IMR-90 (cell line): ENCODE results near the gene NCKIPSD. TPM values are rescaled to one million over a fixed set of nuclear protein-coding genes. Genes with fewer than 3 reads are reported as not detected.
A peak's percentile ranks its signal among the peaks of the same experiment; 100 is the strongest.

Experiments
- ATAC-seq: fragments of 200-7000 bp; cut with Tn5 transposase; 2 replicates; pipeline ENCODE4 v1.9.1; 2020; ENCODE audit warnings: low read depth, mild to moderate bottlenecking, moderate library complexity
- BruUV-seq: library from RNA; stranded (reverse); fragments of 400-500 nt; replicated peaks from 2 replicates; lab custom pipeline; 2021; lab: Mats Ljungman, UMichigan
- CTCF ChIA-PET: fragments of 300-600 bp; formaldehyde crosslinking; extraction: SDS; loops from one replicate; lab custom pipeline; 2021; ENCODE audit warnings: antibody characterized with exemption; lab: Yijun Ruan, JAX
- POLR2A ChIA-PET: fragments of 300-600 bp; sonication (Branson Sonifier 250); formaldehyde crosslinking; loops from one replicate; lab custom pipeline; 2022; ENCODE audit warnings: antibody characterized with exemption; ENCODE audit not compliant: unreplicated experiment; lab: Charles Lee
- DNase-seq: peaks from one replicate; pipeline ENCODE4 v3.0.0; 2013
- H2AFZ ChIP-seq: replicated peaks from 2 replicates; pipeline ENCODE3; 2013; ENCODE audit warnings: low read length, mild to moderate bottlenecking; ENCODE audit not compliant: poor library complexity
- H2AK5ac ChIP-seq: 2 replicates; pipeline ENCODE4 v1.6.1; 2013; ENCODE audit warnings: low read depth, low read length, inconsistent platforms
- H2AK9ac ChIP-seq: replicated peaks from 2 replicates; pipeline ENCODE3; 2013; ENCODE audit warnings: mild to moderate bottlenecking, low read depth, low read length, moderate library complexity; ENCODE audit not compliant: poor library complexity
- H2BK120ac ChIP-seq: 2 replicates; pipeline ENCODE4 v1.6.1; 2013; ENCODE audit warnings: low read depth, low read length, inconsistent platforms
- H2BK15ac ChIP-seq: 3 replicates; pipeline ENCODE4 v1.6.1; 2013; ENCODE audit warnings: low read depth, low read length, inconsistent platforms
- H2BK20ac ChIP-seq: 2 replicates; pipeline ENCODE4 v1.6.1; 2013; ENCODE audit warnings: low read depth, mild to moderate bottlenecking, inconsistent platforms, low read length, moderate library complexity
- H2BK5ac ChIP-seq: 2 replicates; pipeline ENCODE4 v1.6.1; 2013; ENCODE audit warnings: mild to moderate bottlenecking, low read depth, low read length, inconsistent platforms; ENCODE audit not compliant: poor library complexity, severe bottlenecking
- H3K14ac ChIP-seq: replicated peaks from 2 replicates; pipeline ENCODE4 v1.6.1; 2013; ENCODE audit warnings: low read depth, low read length, inconsistent platforms
- H3K18ac ChIP-seq: 2 replicates; pipeline ENCODE4 v1.6.1; 2013; ENCODE audit warnings: low read depth, low read length, control low read depth
- H3K23ac ChIP-seq: 2 replicates; pipeline ENCODE4 v1.6.1; 2013; ENCODE audit warnings: low read depth, low read length, inconsistent platforms
- H3K27ac ChIP-seq: 2 replicates; pipeline ENCODE4 v1.5.1; 2013; ENCODE audit warnings: mild to moderate bottlenecking, control low read depth, low read length; ENCODE audit not compliant: insufficient read depth
- H3K27me3 ChIP-seq: 2 replicates; pipeline ENCODE4 v1.6.1; 2013; ENCODE audit warnings: low read length; ENCODE audit not compliant: control insufficient read depth, insufficient read depth
- H3K36me3 ChIP-seq: 2 replicates; pipeline ENCODE4 v1.6.1; 2013; ENCODE audit warnings: low read length, mixed read lengths; ENCODE audit not compliant: control insufficient read depth, insufficient read depth
- H3K4ac ChIP-seq: 2 replicates; pipeline ENCODE4 v1.6.1; 2013; ENCODE audit warnings: low read depth, low read length, inconsistent platforms
- H3K4me1 ChIP-seq: 2 replicates; pipeline ENCODE4 v1.6.1; 2013; ENCODE audit warnings: low read length, mixed read lengths; ENCODE audit not compliant: control insufficient read depth, insufficient read depth
- H3K4me2 ChIP-seq: 2 replicates; pipeline ENCODE4 v1.6.1; 2013; ENCODE audit warnings: low read depth, mild to moderate bottlenecking, control low read depth, low read length, moderate library complexity
- H3K4me3 ChIP-seq: 2 replicates; pipeline ENCODE4 v1.5.1; 2013; ENCODE audit warnings: low read depth, mild to moderate bottlenecking, control low read depth, low read length, moderate library complexity; ENCODE audit not compliant: insufficient read depth
- H3K56ac ChIP-seq: 2 replicates; pipeline ENCODE4 v1.6.1; 2013; ENCODE audit warnings: low read length, inconsistent platforms; ENCODE audit not compliant: insufficient read depth; ENCODE audit errors: extremely low read depth
- H3K79me1 ChIP-seq, 2 experiments: 2 replicates each; pipeline ENCODE4 v1.6.1; 2013; ENCODE audit warnings: low read length in 2 of 2, inconsistent platforms in 1 of 2, low read depth in 1 of 2
- H3K9ac ChIP-seq: 2 replicates; pipeline ENCODE4 v1.6.1; 2013; ENCODE audit warnings: low read depth, low read length, control low read depth
- H3K9me1 ChIP-seq: 2 replicates; pipeline ENCODE4 v1.6.1; 2013; ENCODE audit warnings: low read length, inconsistent platforms; ENCODE audit not compliant: insufficient read depth
- H3K9me3 ChIP-seq: 2 replicates; pipeline ENCODE4 v1.6.1; 2013; ENCODE audit warnings: low read length; ENCODE audit not compliant: control insufficient read depth, insufficient read depth
- H4K20me1 ChIP-seq: 2 replicates; pipeline ENCODE4 v1.6.1; 2013; ENCODE audit warnings: low read length, inconsistent platforms; ENCODE audit not compliant: insufficient read depth
- H4K5ac ChIP-seq: 2 replicates; pipeline ENCODE4 v1.6.1; 2013; ENCODE audit warnings: mild to moderate bottlenecking, low read depth, low read length, control low read depth
- H4K8ac ChIP-seq, 2 experiments: 2 replicates each; pipeline ENCODE4 v1.6.1; 2013; ENCODE audit warnings: low read depth in 2 of 2, low read length in 2 of 2, control low read depth in 1 of 2, inconsistent platforms in 1 of 2
- H4K91ac ChIP-seq: 2 replicates; pipeline ENCODE4 v1.6.1; 2013; ENCODE audit warnings: low read depth, low read length, inconsistent platforms; ENCODE audit not compliant: insufficient read depth
- BHLHE40 ChIP-seq: fragments of 150-350 bp; IDR thresholded peaks from 2 replicates; pipeline ENCODE4 v1.6.1; 2016; ENCODE audit warnings: mild to moderate bottlenecking, low read depth, low read length
- CHD1 ChIP-seq: IDR thresholded peaks from 2 replicates; pipeline ENCODE4 v1.6.1; 2012; ENCODE audit warnings: low read depth, low read length, improper control_type of control experiment
- CTCF ChIP-seq: conservative IDR thresholded peaks from 2 replicates; pipeline ENCODE4 v1.5.1; 2012; ENCODE audit warnings: mild to moderate bottlenecking, low read depth, low read length, improper control_type of control experiment
- ELK1 ChIP-seq: fragments of 150-350 bp; IDR thresholded peaks from 2 replicates; pipeline ENCODE4 v1.6.1; 2016; ENCODE audit warnings: low read depth, mild to moderate bottlenecking, low read length, moderate library complexity, borderline replicate concordance
- FOS ChIP-seq: fragments of 150-350 bp; IDR thresholded peaks from 2 replicates; pipeline ENCODE4 v1.6.1; 2016; ENCODE audit warnings: low read depth, low read length
- MAFK ChIP-seq: IDR thresholded peaks from 2 replicates; pipeline ENCODE4 v1.6.1; 2012; ENCODE audit warnings: low read depth, low read length, improper control_type of control experiment
- POLR2A ChIP-seq: IDR thresholded peaks from 2 replicates; pipeline ENCODE4 v1.6.1; 2012; ENCODE audit warnings: mild to moderate bottlenecking, low read depth, low read length
- RAD21 ChIP-seq: IDR thresholded peaks from 2 replicates; pipeline ENCODE4 v1.6.1; 2012; ENCODE audit warnings: low read length, improper control_type of control experiment
- RCOR1 ChIP-seq: IDR thresholded peaks from 2 replicates; pipeline ENCODE4 v1.6.1; 2012; ENCODE audit warnings: mild to moderate bottlenecking, low read length, improper control_type of control experiment; ENCODE audit not compliant: insufficient replicate concordance
- RFX5 ChIP-seq: IDR thresholded peaks from 2 replicates; pipeline ENCODE4 v1.8.0; 2012; ENCODE audit warnings: low read depth, mild to moderate bottlenecking, low read length, moderate library complexity
- SMC3 ChIP-seq: fragments of 150-350 bp; IDR thresholded peaks from 2 replicates; pipeline ENCODE4 v1.6.1; 2016; ENCODE audit warnings: low read depth, mild to moderate bottlenecking, antibody characterized with exemption, low read length, moderate library complexity
- USF2 ChIP-seq: fragments of 150-350 bp; IDR thresholded peaks from 2 replicates; pipeline ENCODE4 v1.6.1; 2017; ENCODE audit warnings: mild to moderate bottlenecking, antibody characterized with exemption, low read length, low read depth
- dilution Hi-C: fragments of 300-500 bp; cut with HindIII; formaldehyde crosslinking; loops from one replicate; pipeline ENCODE4 v1.14.3; 2018; ENCODE audit warnings: low sequenced_read_pairs; ENCODE audit not compliant: unreplicated experiment
- in situ Hi-C: fragments of 300-500 bp; cut with MboI; formaldehyde crosslinking; loops from 3 replicates; pipeline ENCODE4 v1.14.3; 2019; ENCODE audit warnings: low sequenced_read_pairs, inconsistent platforms, mixed read lengths
- intact Hi-C: fragments of 100-400 bp; cut with micrococcal nuclease; formaldehyde crosslinking; loops from 2 replicates; pipeline ENCODE4 v1.10.0; 2022
- polyA plus RNA-seq, 3 experiments: library from polyadenylated mRNA; depleted of rRNA; stranded (reverse); fragments of >200 nt; gene quantifications; 2 replicates each; pipeline ENCODE4 v1.2.3, GENCODE V29; 2012; ENCODE audit warnings: low replicate concordance in 1 of 3
- total RNA-seq: library from RNA; depleted of rRNA; stranded (reverse); fragments of >200 nt; gene quantifications from 2 replicates; pipeline ENCODE4 v1.2.3, GENCODE V29; 2012

The NCKIPSD gene
- total and polyA plus RNA-seq, 2 of the 4 experiments (the other 2 are of a cell fraction), result 21.0 to 38.3 TPM

GRCh38 chr3:48693826-48694225 lies 8.1 kb upstream of the NCKIPSD start (continued):
- TF ChIP-seq CTCF (no peak), RFX5 (no peak), MAFK (no peak), POLR2A (no peak), SMC3 (no peak), RCOR1 (no peak)

- BruUV-seq, result no TSS peak
- Histone ChIP-seq H3K56ac (no peak overlapping the region), H2AFZ (no peak overlapping the region), H2BK5ac (peak overlapping the region; percentile 20), H2BK15ac (no peak overlapping the region), H2AK5ac (no peak overlapping the region; the same call in 1 of the 2 replicates), H3K4ac (no peak overlapping the region), H4K5ac (no peak overlapping the region), H3K4me1 (peaks cover 37% of the 10 kb centered on the region), H3K9ac (no peak overlapping the region), H3K9me1 (peaks cover 26% of the 10 kb centered on the region), H4K91ac (no peak overlapping the region), H3K9me3 (no peaks in the 10 kb centered on the region), H3K4me2 (no peak overlapping the region), H2BK20ac (no peak overlapping the region), H3K36me3 (peaks cover 58% of the 10 kb centered on the region), H3K4me3 (no peak overlapping the region), H3K27ac (no peak overlapping the region), H2AK9ac (no peak overlapping the region), H3K79me1 (peaks cover 39 to 79% of the 10 kb centered on the region in 2 experiments), H3K23ac (no peak overlapping the region), H3K27me3 (no peaks in the 10 kb centered on the region), H4K8ac (no peak overlapping the region; a peak in 1 of 4 replicates), H4K20me1 (peaks cover 70% of the 10 kb centered on the region), H2BK120ac (no peak overlapping the region), H3K18ac (no peak overlapping the region), H3K14ac (no peak overlapping the region)
- ATAC-seq (peak; percentile 5; the same call in 1 of the 2 replicates), DNase-seq (peak; percentile 38)
- intact Hi-C loops, result no loop called here
- CTCF ChIA-PET, result interaction anchor here (0.6 kb wide), 1 partner anchor 28 kb away, joined by 3 read pairs; no protein-coding TSS in a partner anchor
- in situ Hi-C loops, result no loop called here
- POLR2A ChIA-PET, result no interaction called here
- dilution Hi-C loops, result no loop called here
- TF ChIP-seq RAD21 (no peak), SMC3 (no peak), FOS (no peak), ELK1 (no peak), CTCF (no peak), USF2 (no peak), CHD1 (no peak), BHLHE40 (no peak), RFX5 (no peak)
These were observed 6.8 kb upstream of the NCKIPSD start for GRCh38 chr3:48692551-48692950.
